Erythroblast (primary cell): ENCODE results near the gene SGSM1.
A peak's percentile ranks its signal among the peaks of the same experiment; 100 is the strongest.

Experiments used
- DNase-seq, 2 experiments: peaks; one replicate each; lab custom pipeline; 2025; lab: John Stamatoyannopoulos, UW
- GATA1 ChIP-seq: IDR thresholded peaks from 2 replicates; pipeline ENCODE4 v1.6.1; 2011; ENCODE audit warnings: low read depth, mild to moderate bottlenecking, control low read depth, low read length, moderate library complexity
- POLR2A ChIP-seq: IDR thresholded peaks from 2 replicates; pipeline ENCODE4 v1.6.1; 2011; ENCODE audit warnings: mild to moderate bottlenecking, low read length

Gene SGSM1

DNA sequence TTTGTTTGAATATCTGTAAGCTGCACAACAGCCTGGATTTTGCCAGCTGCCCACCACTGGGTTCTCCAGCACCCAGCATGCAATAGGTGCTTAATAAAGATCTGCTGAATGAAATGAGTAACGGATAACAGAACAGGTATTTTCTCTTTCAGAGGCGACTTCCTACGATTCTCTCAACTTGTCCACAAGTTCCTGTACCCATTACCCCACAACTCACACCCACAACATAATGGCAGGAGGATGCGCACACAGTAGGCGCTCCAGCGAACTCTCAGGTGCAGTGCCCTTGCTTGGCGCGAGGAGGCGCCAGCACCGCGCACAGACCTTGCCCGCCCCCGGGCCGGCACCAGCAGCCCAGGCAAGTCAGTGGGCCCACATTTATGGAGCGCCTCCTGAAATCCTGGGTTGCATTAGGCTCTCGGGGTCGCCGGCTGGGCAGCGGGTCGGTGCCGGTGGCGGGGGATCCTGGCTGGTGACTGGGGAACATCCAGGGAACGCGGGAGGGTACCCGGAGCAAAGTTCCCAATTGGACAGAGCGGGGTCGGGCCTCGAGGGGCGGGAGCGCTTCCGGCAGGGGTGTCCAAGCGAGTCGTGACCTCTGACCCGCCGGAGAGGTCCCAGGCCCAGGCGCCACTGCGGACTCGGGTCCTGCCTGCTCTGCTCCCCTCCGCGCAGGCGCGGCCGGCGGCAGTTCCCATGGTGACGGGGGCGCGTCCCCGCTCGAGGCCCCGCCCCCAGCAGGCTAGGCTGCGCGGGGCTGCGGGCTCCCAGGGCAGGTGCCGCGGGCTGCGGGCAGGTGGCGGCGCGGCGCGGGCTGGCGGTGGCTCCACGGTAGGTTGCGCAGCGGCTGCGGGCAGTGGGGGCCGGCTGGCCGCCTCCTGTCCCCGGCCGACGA, 146.2 kb downstream of the SGSM1 start, which contains the start of gene KIAA1671:
TSS of gene KIAA1671 (plus strand) at position 775 of the 895 bp plus-strand sequence. CDS start 75,284 bp downstream, outside the sequence.
- DNase-seq = peak; percentile 77 to 85

DNA sequence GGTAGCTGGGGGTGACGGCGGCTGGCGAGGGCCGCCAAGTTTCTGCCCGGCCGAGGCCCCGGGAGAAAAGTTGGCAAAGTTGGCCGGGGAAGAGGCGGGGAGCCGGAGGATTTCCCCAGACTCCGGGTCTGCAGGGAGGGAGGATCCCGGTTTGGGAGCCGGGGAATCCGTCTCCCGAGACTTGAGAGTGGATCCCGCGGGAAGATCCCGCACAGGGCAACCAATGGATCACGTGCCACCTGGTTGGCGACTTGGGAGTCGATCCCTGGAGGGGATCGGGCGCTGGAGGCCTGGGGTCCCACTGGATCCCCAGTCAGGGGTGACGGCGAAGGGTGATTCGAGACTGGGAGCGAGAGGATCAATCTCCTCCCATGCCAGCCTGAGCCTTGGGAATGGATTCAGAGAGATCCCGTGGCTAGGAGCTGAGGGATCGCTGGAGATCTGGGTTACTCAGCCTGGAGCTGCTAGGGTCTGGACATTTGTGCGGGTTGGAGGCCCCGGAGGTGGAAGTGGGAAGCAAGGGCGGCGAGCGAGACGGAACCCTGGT, 146.9 kb downstream of the SGSM1 start:
- TF ChIP-seq GATA1 = no peak
- no peak for TF ChIP-seq POLR2A
- no peak for DNase-seq

More for the DNA sequence above, 146.2 kb downstream of the SGSM1 start, which contains the start of gene KIAA1671:
- TF ChIP-seq GATA1 (no peak), POLR2A (no peak)

GRCh38 chr22:24953384-24954113, 147.5 kb downstream of the SGSM1 start:
- TF ChIP-seq GATA1 (no peak), POLR2A (no peak)
- DNase-seq = no peak

DNA sequence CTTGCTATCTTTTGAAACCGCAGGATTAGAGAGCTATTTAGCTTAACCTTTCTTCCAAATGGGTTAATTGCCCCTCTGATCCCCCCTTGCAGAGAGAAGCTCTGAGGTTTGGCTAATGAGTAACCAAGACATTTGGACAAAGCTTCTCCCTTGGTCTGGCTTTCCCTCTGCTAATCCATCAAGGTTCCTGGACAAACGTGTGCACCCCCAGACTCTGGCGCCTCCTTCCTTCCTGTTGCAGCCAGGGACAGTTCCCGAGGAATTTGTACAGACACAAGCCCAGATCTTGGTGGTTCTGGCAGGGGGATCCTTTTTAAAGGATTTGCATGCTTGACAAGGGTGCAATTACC, 148.1 kb downstream of the SGSM1 start:
- no peak for TF ChIP-seq GATA1
- TF ChIP-seq POLR2A = no peak
- no peak for DNase-seq

DNA sequence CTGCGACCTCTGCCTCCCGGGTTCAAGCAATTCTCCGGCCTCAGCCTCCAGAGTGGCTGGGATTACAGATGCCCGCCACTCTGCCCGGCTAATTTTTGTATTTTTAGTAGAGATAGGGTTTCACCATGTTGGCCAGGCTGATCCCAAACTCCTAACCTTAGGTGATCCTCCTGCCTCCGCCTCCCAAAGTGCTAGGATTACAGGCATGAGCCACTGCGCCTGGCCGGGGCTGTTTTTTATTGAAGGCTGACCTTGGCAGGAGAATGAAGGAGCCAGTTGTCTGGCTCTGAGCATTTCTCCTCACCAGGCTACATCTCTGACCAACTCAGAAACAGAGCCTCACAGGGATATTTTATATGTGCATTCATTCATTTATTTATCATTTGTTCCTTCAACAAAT, 148.8 kb downstream of the SGSM1 start:
- TF ChIP-seq GATA1 = no peak
- no peak for TF ChIP-seq POLR2A
- no peak for DNase-seq

DNA sequence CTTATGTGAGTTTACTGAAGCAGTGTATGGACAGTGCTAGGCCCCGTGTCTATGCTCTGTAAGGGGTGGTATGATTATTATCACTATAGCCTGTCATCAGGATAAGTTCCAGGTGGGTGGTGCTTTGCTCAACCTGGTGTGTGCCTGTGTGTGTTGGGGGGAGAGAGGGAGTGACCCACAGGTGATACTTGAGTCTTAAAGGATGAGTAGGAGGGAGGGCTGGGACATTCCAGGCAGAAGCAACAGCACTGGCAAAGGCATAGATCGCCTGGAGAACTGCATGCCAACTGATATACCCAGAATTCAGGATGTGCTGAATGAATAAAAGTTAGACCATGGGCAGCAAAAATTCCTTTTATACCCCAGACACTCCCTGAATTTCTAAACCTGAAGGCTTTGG, 151.0 kb downstream of the SGSM1 start:
- TF ChIP-seq POLR2A (no peak), GATA1 (no peak)
- DNase-seq = no peak

DNA sequence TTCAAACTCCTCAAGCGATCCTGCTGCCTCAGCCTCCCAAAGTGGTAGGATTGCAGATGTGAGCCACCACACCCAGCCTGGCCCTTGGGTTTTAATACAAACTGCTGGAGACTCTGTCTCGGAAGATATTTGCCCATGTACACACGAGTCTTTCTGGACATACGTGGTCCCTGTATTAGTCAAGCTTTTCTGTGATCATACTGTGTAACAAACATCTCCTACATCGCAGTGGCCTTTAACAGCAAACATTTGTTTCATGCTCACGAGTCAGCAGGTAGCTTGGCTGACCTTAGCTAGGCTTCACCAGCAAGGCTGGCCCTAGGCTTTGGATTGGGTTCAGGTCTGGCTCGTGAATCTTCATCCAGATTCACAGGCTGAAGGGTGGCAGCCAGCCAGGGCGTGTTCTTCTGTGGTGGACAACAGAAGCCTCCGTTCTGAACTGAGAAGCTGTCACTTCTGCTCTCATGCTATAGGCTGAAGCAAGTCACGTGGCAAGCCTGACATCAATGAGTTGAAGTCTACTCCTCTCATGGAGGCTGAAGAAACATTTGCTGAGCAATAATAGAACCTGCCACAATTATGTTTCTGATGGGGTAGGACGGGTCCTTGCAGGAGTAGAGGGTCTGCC, 155.3 kb downstream of the SGSM1 start:
- DNase-seq = no peak
- TF ChIP-seq GATA1 (no peak), POLR2A (no peak)

DNA sequence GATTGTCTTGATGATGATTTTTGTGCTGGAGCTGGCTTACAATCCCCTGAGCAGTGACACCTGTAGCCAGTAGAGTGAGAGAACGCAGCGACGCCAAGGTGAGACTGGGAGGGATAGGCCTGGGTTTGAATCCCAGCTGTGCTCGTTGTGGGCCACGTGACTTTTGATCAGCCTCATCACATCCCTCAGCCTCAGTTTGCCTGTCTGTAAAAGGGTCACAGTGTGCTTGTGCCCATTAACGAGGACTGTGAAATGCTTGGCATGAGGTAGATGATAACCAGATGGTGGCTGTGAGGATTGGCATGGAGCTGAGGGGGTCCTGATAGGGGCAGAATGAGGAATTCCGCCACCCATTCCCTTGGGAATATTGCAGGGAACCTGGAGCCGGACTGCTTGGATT, 156.1 kb downstream of the SGSM1 start:
- DNase-seq = no peak
- TF ChIP-seq GATA1 (no peak), POLR2A (no peak)

DNA sequence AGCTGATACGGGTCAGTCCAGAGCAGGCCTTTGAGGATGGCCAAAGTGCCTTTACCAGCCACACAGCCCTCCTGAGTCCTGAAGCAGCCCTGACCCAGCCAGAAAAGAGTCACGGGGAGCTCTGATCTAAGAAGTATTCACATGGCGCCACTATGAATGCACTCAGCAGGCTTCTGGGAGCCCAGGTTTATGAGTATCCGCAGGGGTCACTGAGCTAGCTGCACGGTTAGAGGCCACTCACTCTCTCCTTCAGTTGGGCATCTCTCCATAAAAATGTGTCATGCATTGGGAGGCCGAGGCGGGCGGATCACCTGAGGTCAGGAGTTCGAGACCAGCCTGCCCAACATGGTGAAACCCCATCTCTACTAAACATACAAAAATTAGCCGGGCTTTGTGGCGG, 156.8 kb downstream of the SGSM1 start:
- TF ChIP-seq GATA1 (no peak), POLR2A (no peak)
- DNase-seq = no peak

GRCh38 chr22:24964441-24964840, 158.4 kb downstream of the SGSM1 start:
- TF ChIP-seq GATA1 (no peak), POLR2A (no peak)
- no peak for DNase-seq

DNA sequence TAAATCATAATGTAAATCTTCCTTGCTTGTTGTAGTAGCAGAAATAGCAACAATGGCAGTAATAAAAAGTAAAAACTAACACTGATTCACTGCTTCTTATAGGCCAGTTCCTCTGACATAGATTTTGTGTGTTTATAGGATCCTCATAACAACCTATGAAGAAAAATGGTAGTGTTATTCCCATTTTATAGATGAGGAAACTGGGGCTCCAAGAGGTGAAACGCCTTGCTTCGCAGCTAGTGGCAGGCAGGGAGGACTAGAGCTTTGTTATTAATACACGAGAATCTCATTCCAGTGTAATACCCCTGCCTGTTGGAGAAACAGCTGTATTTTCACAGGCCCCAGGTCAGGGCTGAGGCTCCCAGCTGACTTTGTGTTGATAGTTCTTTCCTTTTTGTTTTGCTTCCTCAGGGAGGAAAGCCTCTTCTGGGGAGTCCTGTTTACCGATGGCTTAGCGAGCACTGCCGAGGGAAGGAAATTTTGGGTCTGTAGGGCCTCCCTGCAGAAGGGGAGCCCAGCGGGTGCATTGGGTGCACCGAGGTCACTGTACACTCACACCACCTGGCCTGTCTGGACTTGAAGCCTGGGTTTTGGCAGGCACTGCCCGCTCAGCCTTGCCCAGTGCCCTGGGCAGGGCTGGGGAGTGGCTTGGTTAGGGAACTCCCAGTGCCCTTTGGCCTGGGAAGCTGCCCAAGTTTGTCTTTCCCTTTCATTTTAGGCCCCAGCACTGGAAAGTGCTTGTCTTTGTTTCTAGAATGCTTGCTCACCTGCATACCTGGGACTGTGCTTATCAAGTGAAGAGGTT, 160.0 kb downstream of the SGSM1 start:
- DNase-seq = no peak
- TF ChIP-seq GATA1 = no peak
- no peak for TF ChIP-seq POLR2A

DNA sequence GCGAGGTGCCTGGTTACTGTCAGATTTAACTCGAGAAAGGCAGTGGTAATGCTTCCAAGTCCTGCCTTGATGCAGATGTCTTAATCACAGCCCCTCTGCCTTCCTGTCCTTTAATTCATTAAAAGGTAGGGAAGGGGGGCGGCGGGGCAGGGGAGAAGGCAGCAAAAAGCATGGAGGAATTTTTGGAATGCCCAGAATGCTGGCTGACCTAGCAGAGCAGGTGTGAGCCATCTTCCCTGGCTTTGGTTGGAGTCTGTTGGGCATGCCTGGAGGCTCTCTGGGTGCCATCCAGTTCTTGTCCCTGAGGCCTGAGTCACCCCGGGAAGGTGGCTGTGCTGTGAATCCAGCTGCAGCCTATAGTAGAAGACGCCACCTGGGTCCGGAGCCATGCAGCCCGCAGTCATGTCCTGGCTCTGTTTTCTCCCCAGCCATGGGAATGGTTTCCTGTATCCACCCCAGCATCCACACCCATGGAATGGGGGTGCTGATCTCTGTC, 162.1 kb downstream of the SGSM1 start:
- no peak for DNase-seq
- TF ChIP-seq GATA1 (no peak), POLR2A (no peak)
